Erythroblast (primary cell): ENCODE measurements around the gene CHST8.
"Not testable (repeated sequence)": the region's sequence is repeated elsewhere in the genome, so short reads cannot be mapped to it uniquely, and the experiment has no call there.

Source experiments
- GATA1 ChIP-seq: IDR thresholded peaks from 2 replicates; pipeline ENCODE4 v1.6.1; 2011; ENCODE audit warnings: low read depth, mild to moderate bottlenecking, control low read depth, low read length, moderate library complexity
- POLR2A ChIP-seq: IDR thresholded peaks from 2 replicates; pipeline ENCODE4 v1.6.1; 2011; ENCODE audit warnings: mild to moderate bottlenecking, low read length

DNA sequence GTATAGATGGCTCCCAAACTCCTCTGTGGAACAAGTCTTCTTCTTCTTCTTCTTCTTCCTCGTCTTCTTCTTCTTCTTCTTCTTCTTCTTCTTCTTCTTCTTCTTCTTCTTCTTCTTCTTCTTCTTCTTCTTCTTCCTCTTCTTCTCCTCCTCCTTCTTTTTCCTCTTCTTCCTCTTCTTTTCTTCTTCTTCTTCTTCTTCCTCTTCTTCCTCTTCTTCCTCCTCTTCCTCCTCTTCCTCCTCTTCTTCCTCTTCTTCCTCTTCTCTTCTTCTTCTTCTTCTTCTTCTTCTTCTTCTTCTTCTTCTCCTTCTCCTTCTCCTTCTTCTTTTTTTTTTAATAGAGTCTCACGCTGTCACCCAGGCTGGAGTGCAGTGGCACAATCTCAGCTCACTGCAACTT, 3.4 kb upstream of the CHST8 start:
- TF ChIP-seq POLR2A, GATA1: not testable (repeated sequence)
